AG09309 (cell line): Measurements from ENCODE around the gene GLYR1.
"Not testable (repeated sequence)": the region's sequence is repeated elsewhere in the genome, so short reads cannot be mapped to it uniquely, and the experiment has no call there.

Source experiments
- DNase-seq: peaks from one replicate; pipeline ENCODE4 v3.0.0-alpha.2; 2010; ENCODE audit warnings: low read depth
- H3K4me3 ChIP-seq: 2 replicates; pipeline ENCODE4 v1.5.1; 2011; ENCODE audit warnings: mild to moderate bottlenecking, low read depth, low read length, moderate library complexity; ENCODE audit not compliant: control insufficient read depth
- CTCF ChIP-seq: IDR thresholded peaks from 2 replicates; pipeline ENCODE4 v1.5.1; 2011; ENCODE audit warnings: mild to moderate bottlenecking, low read depth, low read length, inconsistent platforms; ENCODE audit not compliant: insufficient read depth, control insufficient read depth; ENCODE audit errors: missing control alignments

Gene GLYR1

GRCh38 chr16:4787627-4788482, 59.2 kb downstream of the GLYR1 start, which contains the start of gene SEPTIN12:
TSS of gene SEPTIN12 (minus strand) at chr16:4788345. CDS start at chr16:4787645, 700 bp downstream.
- DNase-seq: no peak
- H3K4me3 ChIP-seq: no peak within 1 kb of the TSS
- TF ChIP-seq CTCF: no peak

GRCh38 chr16:4787068-4787467, 60.0 kb downstream of the GLYR1 start:
- no peak for DNase-seq
- no peak for TF ChIP-seq CTCF
- no peak overlapping the region for H3K4me3 ChIP-seq

GRCh38 chr16:4785758-4786433, 61.2 kb downstream of the GLYR1 start:
- no peak for TF ChIP-seq CTCF
- no peak overlapping the region for H3K4me3 ChIP-seq

GRCh38 chr16:4784444-4784987, 62.6 kb downstream of the GLYR1 start:
- not testable (repeated sequence) for H3K4me3 ChIP-seq, DNase-seq

More at GRCh38 chr16:4785758-4786433, 61.2 kb downstream of the GLYR1 start:
- DNase-seq: no peak

- no peak for TF ChIP-seq CTCF
- no peak overlapping the region for H3K4me3 ChIP-seq
- DNase-seq: no peak
Measured at GRCh38 chr16:4783951-4784336, 63.1 kb downstream of the GLYR1 start.

GRCh38 chr16:4783251-4783950, 63.7 kb downstream of the GLYR1 start:
- DNase-seq: no peak
- no peak for TF ChIP-seq CTCF
- no peak overlapping the region for H3K4me3 ChIP-seq
